Neural progenitor cell (in vitro differentiated cells): ENCODE data around the gene CELSR1.

Source experiments
- EZH2 ChIP-seq: fragments of 200-600 bp; sonication (generic); IDR thresholded peaks from 2 replicates; pipeline ENCODE4 v1.6.1; 2017; ENCODE audit warnings: antibody characterized with exemption, mild to moderate bottlenecking, moderate library complexity
- EZH2phosphoT487 ChIP-seq: fragments of 200-600 bp; sonication (generic); IDR thresholded peaks from 2 replicates; pipeline ENCODE4 v1.6.1; 2017; ENCODE audit warnings: antibody characterized with exemption
- TF ChIP-seq, protein P1 (sequence below): fragments of 200-600 bp; sonication (generic); IDR thresholded peaks from 2 replicates; pipeline ENCODE4 v1.5.1; 2017; ENCODE audit warnings: antibody characterized with exemption, mild to moderate bottlenecking

DNA sequence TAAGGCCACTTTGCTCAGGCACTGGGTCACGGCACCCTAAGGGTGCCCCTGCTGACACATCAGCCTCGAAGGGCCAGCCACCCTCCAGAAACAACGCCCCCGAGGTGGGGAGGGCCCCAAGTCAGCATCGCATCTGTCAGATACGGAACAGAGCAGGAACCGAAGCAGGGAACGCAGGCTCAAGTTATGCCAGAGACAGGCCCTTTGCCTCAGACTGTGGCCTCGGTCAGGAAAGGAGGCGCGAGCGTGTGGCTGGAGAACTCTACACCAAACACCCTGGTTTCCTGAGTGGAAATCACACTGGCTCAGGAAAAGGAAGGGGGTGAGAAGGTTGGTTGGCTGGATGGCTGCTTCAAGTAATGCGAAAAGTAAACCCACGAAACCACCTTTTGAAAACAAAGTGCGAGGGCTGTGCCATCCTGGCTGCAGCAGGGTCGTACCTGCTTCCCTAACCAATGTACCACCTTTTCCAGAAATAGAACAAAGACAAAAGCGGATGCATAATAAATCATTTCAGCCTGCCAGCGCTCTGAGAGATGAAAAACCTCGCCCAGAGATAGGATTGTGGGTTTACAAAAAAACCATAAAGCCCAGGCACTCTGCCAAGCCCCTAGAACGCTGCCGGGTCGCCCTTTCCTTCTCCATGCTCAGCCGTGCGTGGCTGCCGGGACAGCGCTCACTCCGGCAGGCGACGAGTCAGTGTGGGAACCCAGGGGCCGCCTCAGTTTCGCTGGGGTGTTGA lies 163.3 kb downstream of the CELSR1 start:
- TF ChIP-seq, protein P1, sequence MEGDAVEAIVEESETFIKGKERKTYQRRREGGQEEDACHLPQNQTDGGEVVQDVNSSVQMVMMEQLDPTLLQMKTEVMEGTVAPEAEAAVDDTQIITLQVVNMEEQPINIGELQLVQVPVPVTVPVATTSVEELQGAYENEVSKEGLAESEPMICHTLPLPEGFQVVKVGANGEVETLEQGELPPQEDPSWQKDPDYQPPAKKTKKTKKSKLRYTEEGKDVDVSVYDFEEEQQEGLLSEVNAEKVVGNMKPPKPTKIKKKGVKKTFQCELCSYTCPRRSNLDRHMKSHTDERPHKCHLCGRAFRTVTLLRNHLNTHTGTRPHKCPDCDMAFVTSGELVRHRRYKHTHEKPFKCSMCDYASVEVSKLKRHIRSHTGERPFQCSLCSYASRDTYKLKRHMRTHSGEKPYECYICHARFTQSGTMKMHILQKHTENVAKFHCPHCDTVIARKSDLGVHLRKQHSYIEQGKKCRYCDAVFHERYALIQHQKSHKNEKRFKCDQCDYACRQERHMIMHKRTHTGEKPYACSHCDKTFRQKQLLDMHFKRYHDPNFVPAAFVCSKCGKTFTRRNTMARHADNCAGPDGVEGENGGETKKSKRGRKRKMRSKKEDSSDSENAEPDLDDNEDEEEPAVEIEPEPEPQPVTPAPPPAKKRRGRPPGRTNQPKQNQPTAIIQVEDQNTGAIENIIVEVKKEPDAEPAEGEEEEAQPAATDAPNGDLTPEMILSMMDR: no peak
- TF ChIP-seq EZH2 (no peak), EZH2phosphoT487 (no peak)
